ENCODE data around the gene LDLRAD4.
"Not testable (repeated sequence)": the region's sequence is repeated elsewhere in the genome, so short reads cannot be mapped to it uniquely, and the experiment has no call there.

Gene LDLRAD4

GRCh38 chr18:13338318-13338717 is 119.8 kb downstream of the LDLRAD4 start:
- no peak for DNase-seq (ENCODE audit: low read depth)

- no peak for DNase-seq (ENCODE audit: low read depth)
Measured at GRCh38 chr18:13339653-13340052, 121.1 kb downstream of the LDLRAD4 start.

GRCh38 chr18:13346449-13346848 is 127.9 kb downstream of the LDLRAD4 start:
- not testable (repeated sequence) for DNase-seq (ENCODE audit: low read depth)

- no peak for DNase-seq (ENCODE audit: low read depth)
Measured at GRCh38 chr18:13353084-13353823, 134.7 kb downstream of the LDLRAD4 start.

GRCh38 chr18:13354402-13354801 is 135.8 kb downstream of the LDLRAD4 start:
- no peak for DNase-seq (ENCODE audit: low read depth)

GRCh38 chr18:13356032-13356431 is 137.5 kb downstream of the LDLRAD4 start:
- no peak for DNase-seq (ENCODE audit: low read depth)

- no peak for DNase-seq (ENCODE audit: low read depth)
Measured at GRCh38 chr18:13357289-13357688, 138.7 kb downstream of the LDLRAD4 start.

- no peak for DNase-seq (ENCODE audit: low read depth)
Measured at GRCh38 chr18:13359210-13359609, 140.7 kb downstream of the LDLRAD4 start.

- no peak for DNase-seq (ENCODE audit: low read depth)
Measured at GRCh38 chr18:13361431-13361830, 142.9 kb downstream of the LDLRAD4 start.

GRCh38 chr18:13362051-13362450 is 143.5 kb downstream of the LDLRAD4 start:
- DNase-seq (ENCODE audit: low read depth), result no peak

GRCh38 chr18:13362607-13363006 is 144.0 kb downstream of the LDLRAD4 start:
- DNase-seq (ENCODE audit: low read depth), result no peak

- DNase-seq (ENCODE audit: low read depth), result no peak
Measured at GRCh38 chr18:13363359-13363758, 144.8 kb downstream of the LDLRAD4 start.

- DNase-seq (ENCODE audit: low read depth), result no peak
Measured at GRCh38 chr18:13364721-13365205, 146.2 kb downstream of the LDLRAD4 start.

- DNase-seq (ENCODE audit: low read depth), result no peak
Measured at GRCh38 chr18:13366131-13366530, 147.6 kb downstream of the LDLRAD4 start.

- DNase-seq (ENCODE audit: low read depth), result no peak
Measured at GRCh38 chr18:13366541-13366940, 148.0 kb downstream of the LDLRAD4 start.

GRCh38 chr18:13366962-13367892 is 148.7 kb downstream of the LDLRAD4 start:
- DNase-seq (ENCODE audit: low read depth), result no peak

- DNase-seq (ENCODE audit: low read depth), result no peak
Measured at GRCh38 chr18:13368080-13368813, 149.7 kb downstream of the LDLRAD4 start.

GRCh38 chr18:13369353-13369752 is 150.8 kb downstream of the LDLRAD4 start:
- DNase-seq (ENCODE audit: low read depth), result no peak

GRCh38 chr18:13369756-13370510 is 151.4 kb downstream of the LDLRAD4 start:
- no peak for DNase-seq (ENCODE audit: low read depth)

- no peak for DNase-seq (ENCODE audit: low read depth)
Measured at GRCh38 chr18:13370995-13371625, 152.6 kb downstream of the LDLRAD4 start.

Measured in activated gamma-delta T cell treated with anti-CD3 and anti-CD28 coated beads, Interleukin-2, amount 50 U/mL, for 16 hours (primary cell).